ENCODE measurements around the gene PFKFB1.
"Not testable (repeated sequence)": the region's sequence is repeated elsewhere in the genome, so short reads cannot be mapped to it uniquely, and the experiment has no call there.

Gene PFKFB1

GRCh38 chrX:54994668-54995351 lies 822 bp upstream of the PFKFB1 start:
- in situ Hi-C loops (cut with MboI; ENCODE audit: low sequenced_read_pairs) = no loop called here

GRCh38 chrX:54992911-54993622 lies 921 bp downstream of the PFKFB1 start:
- in situ Hi-C loops (cut with MboI; ENCODE audit: low sequenced_read_pairs) = no loop called here

- in situ Hi-C loops (cut with MboI; ENCODE audit: low sequenced_read_pairs) = no loop called here
Measured at GRCh38 chrX:54991706-54992105, 2.3 kb downstream of the PFKFB1 start.

GRCh38 chrX:54983306-54983705 lies 10.7 kb downstream of the PFKFB1 start:
- in situ Hi-C loops (cut with MboI; ENCODE audit: low sequenced_read_pairs) = not testable (repeated sequence)

GRCh38 chrX:54980334-54980733 lies 13.7 kb downstream of the PFKFB1 start:
- in situ Hi-C loops (cut with MboI; ENCODE audit: low sequenced_read_pairs) = no loop called here

GRCh38 chrX:54979432-54979831 lies 14.6 kb downstream of the PFKFB1 start:
- in situ Hi-C loops (cut with MboI; ENCODE audit: low sequenced_read_pairs) = no loop called here

GRCh38 chrX:54978448-54978847 lies 15.5 kb downstream of the PFKFB1 start:
- in situ Hi-C loops (cut with MboI; ENCODE audit: low sequenced_read_pairs) = no loop called here

GRCh38 chrX:54977387-54977786 lies 16.6 kb downstream of the PFKFB1 start:
- in situ Hi-C loops (cut with MboI; ENCODE audit: low sequenced_read_pairs) = no loop called here

GRCh38 chrX:54964766-54965497 lies 29.1 kb downstream of the PFKFB1 start:
- in situ Hi-C loops (cut with MboI; ENCODE audit: low sequenced_read_pairs) = no loop called here

GRCh38 chrX:54961750-54962149 lies 32.2 kb downstream of the PFKFB1 start:
- in situ Hi-C loops (cut with MboI; ENCODE audit: low sequenced_read_pairs) = no loop called here

GRCh38 chrX:54950730-54951375 lies 43.1 kb downstream of the PFKFB1 start:
- in situ Hi-C loops (cut with MboI; ENCODE audit: low sequenced_read_pairs) = no loop called here

- in situ Hi-C loops (cut with MboI; ENCODE audit: low sequenced_read_pairs) = no loop called here
Measured at GRCh38 chrX:54945224-54945623, 48.8 kb downstream of the PFKFB1 start.

- in situ Hi-C loops (cut with MboI; ENCODE audit: low sequenced_read_pairs) = no loop called here
Measured at GRCh38 chrX:54944816-54945215, 49.2 kb downstream of the PFKFB1 start.

GRCh38 chrX:54937416-54937815 lies 56.6 kb downstream of the PFKFB1 start:
- in situ Hi-C loops (cut with MboI; ENCODE audit: low sequenced_read_pairs) = no loop called here

- in situ Hi-C loops (cut with MboI; ENCODE audit: low sequenced_read_pairs) = no loop called here
Measured at GRCh38 chrX:54935306-54935705, 58.7 kb downstream of the PFKFB1 start.

- in situ Hi-C loops (cut with MboI; ENCODE audit: low sequenced_read_pairs) = no loop called here
Measured at GRCh38 chrX:54934890-54935289, 59.1 kb downstream of the PFKFB1 start.

GRCh38 chrX:54934058-54934457 lies 59.9 kb downstream of the PFKFB1 start:
- in situ Hi-C loops (cut with MboI; ENCODE audit: low sequenced_read_pairs) = no loop called here

GRCh38 chrX:54933150-54933826 lies 60.7 kb downstream of the PFKFB1 start:
- in situ Hi-C loops (cut with MboI; ENCODE audit: low sequenced_read_pairs) = no loop called here

GRCh38 chrX:54931107-54931506 lies 62.9 kb downstream of the PFKFB1 start:
- in situ Hi-C loops (cut with MboI; ENCODE audit: low sequenced_read_pairs) = no loop called here

- in situ Hi-C loops (cut with MboI; ENCODE audit: low sequenced_read_pairs) = no loop called here
Measured at GRCh38 chrX:54930291-54931049, 63.5 kb downstream of the PFKFB1 start.

Measured in HL-60/S4 (cell line).